Astrocyte (in vitro differentiated cells and primary cell): ENCODE measurements around the gene MYO1B. TPM values are rescaled to one million over a fixed set of nuclear protein-coding genes. Genes with fewer than 3 reads are reported as not detected.

Source experiments
- DNase-seq: peaks from one replicate; pipeline ENCODE4 v3.0.0-alpha.2; 2010; ENCODE audit warnings: low read depth
- FAIRE-seq: peaks from 2 replicates; lab custom pipeline; 2011; peaks lifted over from hg19 to GRCh38; lab: Jason Lieb, UNC
- H2AFZ ChIP-seq: 2 replicates; pipeline ENCODE4 v1.6.0; 2012; ENCODE audit warnings: low read depth, low read length, inconsistent platforms
- H3K27ac ChIP-seq: 2 replicates; pipeline ENCODE4 v1.5.1; 2011; ENCODE audit warnings: low read depth, low read length, inconsistent platforms
- H3K27me3 ChIP-seq: 2 replicates; pipeline ENCODE4 v1.6.0; 2011; ENCODE audit warnings: low read length, inconsistent platforms; ENCODE audit not compliant: insufficient read depth
- H3K36me3 ChIP-seq: 2 replicates; pipeline ENCODE4 v1.5.1; 2011; ENCODE audit warnings: low read length, inconsistent platforms; ENCODE audit not compliant: insufficient read depth
- H3K4me1 ChIP-seq: 2 replicates; pipeline ENCODE4 v1.5.1; 2011; ENCODE audit warnings: low read length, inconsistent platforms; ENCODE audit not compliant: insufficient read depth
- H3K4me2 ChIP-seq: 2 replicates; pipeline ENCODE4 v1.6.0; 2012; ENCODE audit warnings: low read length, inconsistent platforms
- H3K4me3 ChIP-seq: 2 replicates; pipeline ENCODE4 v1.5.1; 2011; ENCODE audit warnings: low read depth, mild to moderate bottlenecking, low read length, inconsistent platforms; ENCODE audit not compliant: insufficient read depth
- H3K79me2 ChIP-seq: 2 replicates; pipeline ENCODE4 v1.6.0; 2012; ENCODE audit warnings: mild to moderate bottlenecking, low read length, inconsistent platforms; ENCODE audit not compliant: insufficient read depth
- H3K9ac ChIP-seq: 2 replicates; pipeline ENCODE4 v1.6.0; 2012; ENCODE audit warnings: mild to moderate bottlenecking, low read length, inconsistent platforms
- H3K9me3 ChIP-seq: 2 replicates; pipeline ENCODE4 v1.5.1; 2012; ENCODE audit warnings: low read depth, mild to moderate bottlenecking, low read length, inconsistent platforms; ENCODE audit not compliant: insufficient read depth
- H4K20me1 ChIP-seq: 2 replicates; pipeline ENCODE4 v1.6.0; 2012; ENCODE audit warnings: low read length, inconsistent platforms; ENCODE audit not compliant: insufficient read depth
- H3K27ac Mint-ChIP-seq: one replicate; pipeline ENCODE4 v1.8.0; 2021; ENCODE audit warnings: mild to moderate bottlenecking, mixed read lengths; ENCODE audit not compliant: unreplicated experiment
- H3K27me3 Mint-ChIP-seq: one replicate; pipeline ENCODE4 v1.8.0; 2021; ENCODE audit warnings: low read depth, mixed read lengths; ENCODE audit not compliant: unreplicated experiment
- H3K36me3 Mint-ChIP-seq: one replicate; pipeline ENCODE4 v1.8.0; 2021; ENCODE audit warnings: low read depth, mixed read lengths; ENCODE audit not compliant: unreplicated experiment
- H3K4me1 Mint-ChIP-seq: one replicate; pipeline ENCODE4 v1.8.0; 2021; ENCODE audit warnings: low read depth, mixed read lengths; ENCODE audit not compliant: unreplicated experiment
- H3K4me3 Mint-ChIP-seq: one replicate; pipeline ENCODE4 v1.8.0; 2021; ENCODE audit warnings: mild to moderate bottlenecking, moderate library complexity, mixed read lengths; ENCODE audit not compliant: unreplicated experiment
- H3K9me3 Mint-ChIP-seq: one replicate; pipeline ENCODE4 v1.8.0; 2021; ENCODE audit warnings: mild to moderate bottlenecking, mixed read lengths; ENCODE audit not compliant: unreplicated experiment
- CTCF ChIP-seq: IDR thresholded peaks from 2 replicates; pipeline ENCODE4 v1.5.1; 2011; ENCODE audit warnings: low read depth, mild to moderate bottlenecking, inconsistent platforms, low read length, moderate library complexity; ENCODE audit not compliant: insufficient read depth
- EZH2 ChIP-seq: IDR thresholded peaks from 2 replicates; pipeline ENCODE4 v1.6.1; 2012; ENCODE audit warnings: mild to moderate bottlenecking, low read length, inconsistent platforms; ENCODE audit not compliant: insufficient read depth
- total RNA-seq: library from RNA; stranded (reverse); gene quantifications from 2 replicates; pipeline ENCODE4 v1.2.1, GENCODE V29; 2021

The MYO1B gene
- total RNA-seq, 1 donor from 2014 or later, result 95.7 TPM

GRCh38 chr2:191255271-191255670 lies 10.1 kb downstream of the MYO1B start:
- no peak overlapping the region for H3K4me3 Mint-ChIP-seq
- Histone ChIP-seq H3K4me1 (peaks cover 32% of the 10 kb centered on the region), H3K27ac (no peak overlapping the region), H3K9me3 (no peaks in the 10 kb centered on the region), H3K9ac (no peak overlapping the region), H3K4me2 (peak overlapping the region; percentile 44), H4K20me1 (peaks cover 85% of the 10 kb centered on the region), H3K79me2 (peaks cover 100% of the 10 kb centered on the region), H3K36me3 (peaks cover 2% of the 10 kb centered on the region), H2AFZ (no peak overlapping the region), H3K27me3 (no peaks in the 10 kb centered on the region), H3K4me3 (no peak overlapping the region)
- peak overlapping the region; percentile 21 for H3K27ac Mint-ChIP-seq
- peaks cover 42% of the 10 kb centered on the region for H3K4me1 Mint-ChIP-seq
- H3K27me3 Mint-ChIP-seq, result no peaks in the 10 kb centered on the region
- no peak for DNase-seq
- FAIRE-seq, result peak; percentile 41
- TF ChIP-seq EZH2 (no peak), CTCF (no peak)
- H3K36me3 Mint-ChIP-seq, result peaks cover 2% of the 10 kb centered on the region
- no peaks in the 10 kb centered on the region for H3K9me3 Mint-ChIP-seq

- H3K9ac ChIP-seq, result no peak overlapping the region
- no peak overlapping the region for H3K4me2 ChIP-seq
- H3K36me3 Mint-ChIP-seq, result peaks cover 2% of the 10 kb centered on the region
- no peak for TF ChIP-seq EZH2
- no peak for TF ChIP-seq CTCF
- no peak overlapping the region for H2AFZ ChIP-seq
- H3K9me3 ChIP-seq, result no peaks in the 10 kb centered on the region
- H3K4me1 Mint-ChIP-seq, result peaks cover 38% of the 10 kb centered on the region
- peaks cover 100% of the 10 kb centered on the region for H3K79me2 ChIP-seq
- H3K27ac Mint-ChIP-seq, result peak overlapping the region; percentile 56
- FAIRE-seq, result no peak
- DNase-seq, result peak; percentile 39
- no peaks in the 10 kb centered on the region for H3K27me3 Mint-ChIP-seq
- no peak overlapping the region for H3K4me3 Mint-ChIP-seq
- peaks cover 2% of the 10 kb centered on the region for H3K36me3 ChIP-seq
- no peaks in the 10 kb centered on the region for H3K27me3 ChIP-seq
- H3K4me1 ChIP-seq, result peaks cover 26% of the 10 kb centered on the region
- H3K4me3 ChIP-seq, result no peak overlapping the region
- no peaks in the 10 kb centered on the region for H3K9me3 Mint-ChIP-seq
- peaks cover 79% of the 10 kb centered on the region for H4K20me1 ChIP-seq
- no peak overlapping the region for H3K27ac ChIP-seq
Measured at GRCh38 chr2:191255756-191256312, 10.6 kb downstream of the MYO1B start.

GRCh38 chr2:191257934-191258333 lies 12.7 kb downstream of the MYO1B start:
- peaks cover 70% of the 10 kb centered on the region for H4K20me1 ChIP-seq
- H3K27me3 ChIP-seq, result no peaks in the 10 kb centered on the region
- Mint-ChIP-seq H3K36me3 (no peaks in the 10 kb centered on the region), H3K27me3 (no peaks in the 10 kb centered on the region), H3K4me3 (no peak overlapping the region), H3K9me3 (no peaks in the 10 kb centered on the region), H3K27ac (no peak overlapping the region), H3K4me1 (peaks cover 38% of the 10 kb centered on the region)
- no peak for DNase-seq
- no peaks in the 10 kb centered on the region for H3K36me3 ChIP-seq
- no peak for FAIRE-seq
- H3K4me2 ChIP-seq, result no peak overlapping the region
- H3K4me3 ChIP-seq, result no peak overlapping the region
- no peak overlapping the region for H3K9ac ChIP-seq
- H3K9me3 ChIP-seq, result no peaks in the 10 kb centered on the region
- H3K79me2 ChIP-seq, result peaks cover 100% of the 10 kb centered on the region
- peaks cover 27% of the 10 kb centered on the region for H3K4me1 ChIP-seq
- TF ChIP-seq CTCF, result no peak
- TF ChIP-seq EZH2, result no peak
- no peak overlapping the region for H3K27ac ChIP-seq
- H2AFZ ChIP-seq, result no peak overlapping the region
